Epithelial cell of esophagus (primary cell): ENCODE results near the gene MATN4.

Experiments used
- DNase-seq: peaks from one replicate; pipeline ENCODE4 v3.0.0; 2010; ENCODE audit warnings: low read depth
- H3K4me3 ChIP-seq: 2 replicates; pipeline ENCODE4 v1.5.1; 2011; ENCODE audit warnings: mild to moderate bottlenecking, low read length, control low read depth
- TF ChIP-seq, protein P1 (sequence below): IDR thresholded peaks from 2 replicates; pipeline ENCODE4 v1.5.1; 2011; ENCODE audit warnings: low read depth, mild to moderate bottlenecking, low read length, control low read depth, inconsistent platforms; ENCODE audit not compliant: insufficient read depth; ENCODE audit errors: missing control alignments

The MATN4 gene

DNA sequence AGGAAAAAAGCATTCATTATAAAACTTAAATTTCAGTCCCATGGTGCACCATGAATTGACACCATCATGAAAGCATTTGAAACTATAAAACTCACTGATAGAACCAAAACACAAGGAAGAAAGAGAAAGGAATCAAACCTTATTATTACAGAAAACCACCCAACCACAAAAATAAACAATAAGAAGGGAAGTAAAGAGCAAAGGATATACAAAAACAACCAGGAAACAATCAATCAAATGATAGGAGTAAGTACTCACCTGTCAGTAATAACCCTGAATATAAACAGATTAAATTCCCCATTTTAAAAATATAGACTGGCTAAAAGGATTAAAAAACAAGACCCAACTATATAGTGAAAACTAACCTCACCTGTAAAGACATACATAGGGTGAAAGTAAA lies 59.5 kb downstream of the MATN4 start:
- H3K4me3 ChIP-seq = no peak overlapping the region
- DNase-seq = no peak
- TF ChIP-seq, protein P1, sequence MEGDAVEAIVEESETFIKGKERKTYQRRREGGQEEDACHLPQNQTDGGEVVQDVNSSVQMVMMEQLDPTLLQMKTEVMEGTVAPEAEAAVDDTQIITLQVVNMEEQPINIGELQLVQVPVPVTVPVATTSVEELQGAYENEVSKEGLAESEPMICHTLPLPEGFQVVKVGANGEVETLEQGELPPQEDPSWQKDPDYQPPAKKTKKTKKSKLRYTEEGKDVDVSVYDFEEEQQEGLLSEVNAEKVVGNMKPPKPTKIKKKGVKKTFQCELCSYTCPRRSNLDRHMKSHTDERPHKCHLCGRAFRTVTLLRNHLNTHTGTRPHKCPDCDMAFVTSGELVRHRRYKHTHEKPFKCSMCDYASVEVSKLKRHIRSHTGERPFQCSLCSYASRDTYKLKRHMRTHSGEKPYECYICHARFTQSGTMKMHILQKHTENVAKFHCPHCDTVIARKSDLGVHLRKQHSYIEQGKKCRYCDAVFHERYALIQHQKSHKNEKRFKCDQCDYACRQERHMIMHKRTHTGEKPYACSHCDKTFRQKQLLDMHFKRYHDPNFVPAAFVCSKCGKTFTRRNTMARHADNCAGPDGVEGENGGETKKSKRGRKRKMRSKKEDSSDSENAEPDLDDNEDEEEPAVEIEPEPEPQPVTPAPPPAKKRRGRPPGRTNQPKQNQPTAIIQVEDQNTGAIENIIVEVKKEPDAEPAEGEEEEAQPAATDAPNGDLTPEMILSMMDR = no peak

DNA sequence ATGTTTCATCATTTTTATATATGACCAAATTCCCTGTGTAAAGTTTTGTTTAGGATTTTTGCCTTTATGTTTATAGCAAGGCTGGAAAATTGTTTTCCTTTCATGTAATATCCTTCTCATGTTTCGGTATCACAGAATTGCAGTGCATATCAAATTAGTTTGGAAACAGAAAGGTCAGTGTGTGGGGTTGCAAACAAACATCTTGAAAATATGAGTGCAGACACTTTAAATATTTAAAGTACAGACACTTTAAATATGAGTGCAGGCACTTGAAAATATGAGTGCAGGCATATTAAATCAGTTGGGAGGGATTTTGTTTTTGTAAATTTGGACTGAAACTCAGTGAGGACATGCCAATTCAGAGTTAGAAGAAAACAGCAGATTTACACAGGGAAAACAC lies 60.2 kb downstream of the MATN4 start:
- H3K4me3 ChIP-seq = no peak overlapping the region
- TF ChIP-seq, protein P1 = no peak
- no peak for DNase-seq

DNA sequence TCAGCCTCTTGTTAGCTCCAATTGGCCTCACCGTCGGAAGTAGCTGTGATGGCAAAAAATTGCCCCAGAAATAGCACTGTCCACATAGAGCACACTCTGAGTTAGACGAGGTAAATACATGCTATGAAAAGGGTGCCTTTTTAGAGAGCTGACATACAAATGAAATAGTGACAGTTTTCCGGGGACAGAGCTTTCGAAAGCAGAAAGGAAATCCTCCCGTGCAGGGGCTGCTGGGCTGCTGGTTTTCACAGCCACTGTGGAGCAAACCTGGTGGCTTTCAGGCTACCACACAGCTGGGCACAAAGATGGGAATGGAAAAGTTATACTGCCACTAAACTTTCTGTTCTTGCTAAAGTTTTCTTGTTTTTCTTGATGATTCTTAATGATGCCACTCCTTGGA lies 62.0 kb downstream of the MATN4 start:
- TF ChIP-seq, protein P1 = no peak
- DNase-seq = no peak
- H3K4me3 ChIP-seq = no peak overlapping the region
